Measurements from ENCODE around the gene FOXO4. TPM values are rescaled to one million over a fixed set of nuclear protein-coding genes. Genes with fewer than 3 reads are reported as not detected.

The FOXO4 gene
- 2.2 and 4.6 TPM in 2 replicates for total RNA-seq

GRCh38 chrX:71095555-71095980 lies at the start of gene FOXO4:
Gene FOXO4, plus strand, starts transcription at chrX:71095851. Its CDS starts 678 bp downstream, at chrX:71096529.

GRCh38 chrX:71068044-71068918 lies 27.4 kb upstream of the FOXO4 start, which contains the start of gene SNX12:
Gene SNX12, minus strand, starts transcription at chrX:71068334. Its CDS starts 28 bp downstream, at chrX:71068306.

GRCh38 chrX:71106427-71106826 lies 10.8 kb downstream of the FOXO4 start, which contains the start of gene CXorf65:
Gene CXorf65, minus strand, starts transcription at chrX:71106740. Its CDS starts 184 bp downstream, at chrX:71106556.

GRCh38 chrX:71111141-71111843 lies 15.6 kb downstream of the FOXO4 start, which contains the start of gene IL2RG:
Gene IL2RG, minus strand, starts transcription at chrX:71111577. Its CDS starts 38 bp downstream, at chrX:71111539.

GRCh38 chrX:71118032-71118984 lies 22.7 kb downstream of the FOXO4 start, which contains the start of gene MED12:
Gene MED12, plus strand, starts transcription at chrX:71118596. Its CDS starts 159 bp downstream, at chrX:71118755.

GRCh38 chrX:71144651-71145050 lies 49.0 kb downstream of the FOXO4 start, which contains the start of gene NLGN3:
Gene NLGN3, plus strand, starts transcription at chrX:71144841. Its CDS starts 2,909 bp downstream, at chrX:71147750.

Other genes with a start within 250 kb of the FOXO4 start
- gene TEX11, start 187.1 kb upstream of the FOXO4 start, total RNA-seq: 0.12 TPM in 1 of 2 replicates, not detected in the other
- not detected in 2 replicates for gene SLC7A3, start 164.8 kb upstream of the FOXO4 start, total RNA-seq
- gene SNX12, start 27.5 kb upstream of the FOXO4 start, total RNA-seq: 55.7 and 57.2 TPM in 2 replicates
- gene CXorf65, start 10.9 kb downstream of the FOXO4 start, total RNA-seq: not detected in 2 replicates
- not detected in 2 replicates for gene IL2RG, start 15.7 kb downstream of the FOXO4 start, total RNA-seq
- 15.6 and 28.7 TPM in 2 replicates for gene MED12, start 22.7 kb downstream of the FOXO4 start, total RNA-seq
- under 0.01 and 0.12 TPM in 2 replicates for gene NLGN3, start 49.0 kb downstream of the FOXO4 start, total RNA-seq
- gene GJB1, start 127.4 kb downstream of the FOXO4 start, total RNA-seq: not detected in 2 replicates
- 12.0 and 14.0 TPM in 2 replicates for gene ZMYM3, start 158.3 kb downstream of the FOXO4 start, total RNA-seq
- 400 and 456 TPM in 2 replicates for gene NONO, start 187.8 kb downstream of the FOXO4 start, total RNA-seq
- 1.00 and 1.2 TPM in 2 replicates for gene ITGB1BP2, start 205.9 kb downstream of the FOXO4 start, total RNA-seq

Data from uterine smooth muscle cell (primary cell).